Activated CD4-positive, alpha-beta T cell treated with anti-CD3 and anti-CD28 coated beads for 4 hours (primary cell): Measurements from ENCODE around the gene TSGA10IP.

Source experiments
- DNase-seq, 2 donors: peaks; one replicate each; pipeline ENCODE4 v3.0.0-alpha.2; 2020

The TSGA10IP gene

DNA sequence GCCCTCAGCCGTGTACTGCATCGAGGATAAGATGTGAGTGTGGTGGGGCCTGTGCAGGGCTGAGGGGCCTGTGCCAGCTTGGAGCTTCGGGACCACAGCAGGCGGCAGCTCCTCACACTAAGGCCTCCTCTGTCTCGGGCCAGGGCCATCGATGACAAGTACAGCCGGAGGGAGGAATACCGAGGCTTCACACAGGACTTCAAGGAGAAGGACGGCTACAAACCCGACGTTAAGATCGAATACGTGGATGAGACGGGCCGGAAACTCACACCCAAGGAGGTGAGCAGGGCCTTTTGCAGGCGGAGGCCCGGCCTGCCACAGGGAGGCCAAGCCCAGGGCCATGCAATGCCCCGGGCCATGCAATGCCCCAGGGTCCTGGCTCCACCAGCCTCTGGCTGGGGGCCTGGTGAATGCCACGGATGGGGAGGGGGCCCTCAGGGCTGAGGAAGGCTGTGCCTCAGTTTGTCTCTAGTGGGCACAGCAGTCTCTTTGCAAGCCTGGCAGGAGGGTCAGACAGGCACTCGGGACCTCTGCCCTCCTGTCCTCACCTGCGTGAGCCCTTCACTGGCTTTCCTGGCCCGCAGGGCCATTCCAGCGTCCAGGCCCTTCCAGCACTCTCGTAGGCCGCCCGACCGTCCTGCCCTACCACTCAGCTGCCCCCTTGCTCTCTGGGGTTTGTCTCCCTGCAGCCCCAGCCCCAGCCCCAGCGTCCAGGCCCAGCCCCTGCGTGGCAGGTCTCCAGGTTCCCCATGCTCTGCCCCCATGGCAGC, 32.5 kb downstream of the TSGA10IP start:
- DNase-seq = no peak

GRCh38 chr11:65978391-65979238, 33.3 kb downstream of the TSGA10IP start:
- no peak for DNase-seq

- no peak for DNase-seq
Observed at GRCh38 chr11:65979261-65979759, 34.0 kb downstream of the TSGA10IP start.

DNA sequence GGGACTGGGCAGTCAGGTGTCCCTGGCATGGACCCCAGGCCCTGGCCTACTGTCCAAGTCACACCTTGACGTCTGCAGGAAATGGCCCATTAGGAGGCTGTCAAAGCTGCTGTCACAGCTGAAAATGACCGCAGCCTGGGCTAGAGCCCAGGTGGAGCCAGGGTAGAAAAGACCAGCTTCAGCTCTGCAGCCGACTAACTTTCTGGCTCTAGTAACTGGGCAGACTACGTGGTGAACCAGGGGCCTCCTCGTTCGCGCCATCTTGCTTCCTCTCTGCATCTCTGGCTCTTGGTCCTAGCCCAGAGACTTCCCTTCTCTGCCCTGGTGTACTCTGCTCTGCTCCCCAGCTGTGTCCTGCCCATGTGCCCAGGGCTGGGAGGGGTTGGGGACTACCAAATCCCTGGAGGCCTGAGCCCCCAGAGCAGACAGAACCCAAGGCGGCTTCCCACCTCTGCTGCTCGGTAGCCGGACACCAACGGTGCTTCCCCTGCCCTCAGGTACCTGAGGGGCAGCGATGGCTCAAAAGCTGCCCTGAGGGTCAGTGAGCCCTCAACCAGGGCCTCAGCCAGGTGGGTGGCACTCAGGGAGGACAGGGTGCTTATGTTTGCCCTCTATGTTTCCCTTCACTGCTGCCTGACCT, 35.9 kb downstream of the TSGA10IP start:
- no peak for DNase-seq

GRCh38 chr11:65981972-65982823, 36.9 kb downstream of the TSGA10IP start:
- DNase-seq = no peak

DNA sequence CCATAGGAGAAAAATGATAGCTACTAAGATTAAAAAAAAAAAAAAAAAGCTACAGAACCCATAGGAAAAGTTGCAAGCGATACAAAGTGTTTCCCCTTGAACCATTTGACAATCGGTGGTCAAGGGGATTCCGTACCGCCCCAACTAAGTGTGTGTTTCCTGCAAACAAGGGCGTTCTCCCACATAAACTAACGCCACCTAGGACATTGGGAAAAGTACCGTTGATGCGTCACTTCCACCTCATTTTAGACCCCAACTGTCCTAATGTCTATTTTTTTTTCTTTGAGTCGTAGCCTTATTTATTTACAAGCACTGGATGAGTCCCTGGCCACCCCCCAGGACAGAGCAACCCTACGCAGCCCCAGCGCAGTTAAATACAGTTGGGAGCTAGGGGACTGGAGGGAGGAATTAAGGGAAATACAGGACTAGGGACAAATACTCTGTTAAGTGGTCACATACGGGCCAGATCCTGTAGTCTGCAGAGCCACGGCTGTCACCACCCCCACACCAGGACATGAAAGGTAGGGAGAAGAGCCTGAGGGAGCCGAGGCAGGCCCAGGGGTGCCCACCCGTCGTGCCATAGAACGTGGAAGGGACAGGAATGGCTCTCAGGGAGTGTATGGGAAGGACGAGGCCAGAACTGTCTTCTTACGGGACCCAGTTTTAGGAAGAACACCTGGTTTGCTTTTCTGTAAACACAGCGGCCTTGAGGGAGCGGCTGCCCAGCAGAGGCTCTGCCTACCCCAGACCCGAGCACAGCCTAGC, 37.7 kb downstream of the TSGA10IP start:
- no peak for DNase-seq

GRCh38 chr11:65983589-65983987, 38.3 kb downstream of the TSGA10IP start:
- DNase-seq = no peak

- DNase-seq = no peak
Observed at GRCh38 chr11:65987336-65987735, 42.1 kb downstream of the TSGA10IP start.

DNA sequence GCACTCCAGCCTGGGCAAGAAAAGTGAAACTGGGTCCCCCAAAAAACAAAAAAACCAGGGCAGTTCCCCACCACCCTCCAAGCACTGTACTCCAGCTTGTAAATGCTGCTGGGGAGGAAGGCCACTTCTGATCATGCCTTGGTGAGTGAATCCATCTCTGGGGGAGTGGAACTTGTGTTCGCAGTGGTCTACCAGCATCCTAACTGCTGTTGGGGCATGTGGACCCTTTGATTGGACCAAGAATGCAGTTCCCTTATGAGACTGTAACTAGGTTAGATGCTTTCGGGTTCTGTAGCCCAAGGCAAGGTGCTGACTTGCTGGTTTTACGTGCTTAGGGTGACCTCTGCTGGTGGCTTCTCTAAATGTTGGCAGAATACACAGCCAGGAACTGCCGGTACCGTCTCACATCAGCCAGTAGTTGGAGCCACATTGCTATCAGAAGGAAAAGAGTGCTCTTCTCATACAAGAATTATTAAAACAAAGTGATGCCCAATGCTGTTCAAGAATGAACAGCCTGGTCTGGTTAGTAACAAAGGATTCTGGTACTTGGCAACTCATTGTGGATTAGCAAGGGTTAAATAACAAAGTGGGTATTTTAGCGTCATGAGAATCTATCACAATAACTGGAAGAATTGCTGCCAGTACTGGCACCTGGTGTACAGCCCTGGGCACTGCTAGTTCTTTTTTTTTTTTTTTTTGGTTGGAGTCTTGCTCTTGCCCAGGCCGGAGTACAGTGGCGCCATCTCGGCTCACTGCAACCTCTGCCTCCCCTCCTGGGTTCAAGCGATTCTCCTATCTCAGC, 43.7 kb downstream of the TSGA10IP start:
- DNase-seq = peak; percentile 87 to 97

DNA sequence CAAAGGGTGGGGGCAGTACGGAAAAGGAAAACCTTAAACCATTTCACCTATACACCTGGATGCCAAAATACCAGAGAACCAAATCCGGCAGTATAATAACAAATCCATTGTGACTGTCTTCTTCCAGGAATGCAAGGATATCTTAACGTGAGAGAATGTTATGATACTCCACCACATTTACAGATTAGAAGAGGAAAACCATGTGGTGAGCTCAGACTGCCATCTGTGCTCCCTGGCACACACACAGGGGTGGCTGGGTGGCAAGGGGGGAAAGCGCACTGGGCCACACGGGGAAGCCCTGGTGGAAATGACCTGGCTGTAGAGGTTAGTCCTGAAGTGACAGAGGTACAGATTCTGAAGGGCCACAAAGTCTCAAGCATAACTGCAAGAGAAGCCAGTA, 46.8 kb downstream of the TSGA10IP start:
- no peak for DNase-seq

DNA sequence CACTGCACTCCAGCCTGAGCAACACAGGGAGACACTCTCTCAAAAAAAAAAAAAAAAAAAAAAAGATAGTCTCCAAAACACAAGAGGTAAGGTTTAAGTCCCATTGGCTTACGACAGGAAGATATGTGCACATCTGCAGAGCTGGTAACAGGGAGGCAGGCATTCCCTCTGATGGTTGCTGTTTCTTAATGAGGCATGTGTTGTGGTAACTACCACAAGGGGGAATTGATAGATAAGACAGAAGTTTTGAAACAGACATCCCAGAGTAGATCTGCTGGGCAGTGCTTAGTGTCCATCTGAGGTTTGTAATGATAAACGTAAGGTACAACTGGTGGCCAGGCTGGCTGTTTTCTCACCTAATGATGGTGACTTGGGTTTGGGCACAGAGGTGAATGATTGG, 52.0 kb downstream of the TSGA10IP start:
- DNase-seq = no peak

DNA sequence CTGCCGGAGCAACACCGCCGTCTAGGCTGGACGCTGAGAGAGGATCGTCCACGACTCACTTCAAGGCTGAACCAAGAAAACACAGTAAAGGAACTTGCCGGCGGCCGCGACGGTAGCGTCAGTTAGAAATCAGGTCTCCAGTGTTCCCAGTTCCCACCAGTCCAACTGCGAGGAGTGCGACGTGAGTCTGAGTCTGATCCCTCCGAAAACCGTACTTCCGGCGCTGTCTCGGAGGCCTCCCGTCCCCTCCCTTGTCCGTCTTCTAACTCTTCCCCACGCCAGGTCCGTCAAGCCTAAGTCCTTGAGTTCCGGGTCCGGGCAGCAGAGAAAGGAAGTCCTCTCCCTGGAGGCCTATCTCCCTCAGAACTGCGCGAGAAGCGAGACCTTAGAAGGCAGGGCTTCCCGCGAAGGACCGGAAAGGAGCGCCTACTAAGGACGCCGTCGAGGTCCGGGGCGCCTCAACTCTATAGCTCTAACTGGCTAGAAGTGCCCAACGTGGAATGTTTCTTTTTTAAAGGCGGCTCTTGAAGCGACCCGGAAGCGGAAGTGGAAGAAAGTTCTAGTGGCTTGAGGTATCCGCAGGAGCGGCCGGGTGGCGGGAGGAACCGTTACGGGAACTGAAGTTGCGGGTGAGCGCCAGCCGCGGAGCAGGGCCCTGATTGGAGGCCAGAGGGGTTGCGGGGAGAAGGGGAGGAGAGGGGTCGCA, 56.8 kb downstream of the TSGA10IP start, which contains the start of the genes BANF1 and EIF1AD:
TSS of gene BANF1 (plus strand) at position 562 of the 706 bp plus-strand sequence. CDS start 748 bp downstream, outside the sequence.
TSS of gene EIF1AD (minus strand) at position 216 of the 706 bp plus-strand sequence. CDS start 1,768 bp downstream, outside the sequence.
- DNase-seq = peak; percentile 89 to 91

- no peak for DNase-seq
Observed at GRCh38 chr11:66002648-66003225, 57.5 kb downstream of the TSGA10IP start.

- no peak for DNase-seq
Observed at GRCh38 chr11:66003291-66003690, 58.0 kb downstream of the TSGA10IP start.

DNA sequence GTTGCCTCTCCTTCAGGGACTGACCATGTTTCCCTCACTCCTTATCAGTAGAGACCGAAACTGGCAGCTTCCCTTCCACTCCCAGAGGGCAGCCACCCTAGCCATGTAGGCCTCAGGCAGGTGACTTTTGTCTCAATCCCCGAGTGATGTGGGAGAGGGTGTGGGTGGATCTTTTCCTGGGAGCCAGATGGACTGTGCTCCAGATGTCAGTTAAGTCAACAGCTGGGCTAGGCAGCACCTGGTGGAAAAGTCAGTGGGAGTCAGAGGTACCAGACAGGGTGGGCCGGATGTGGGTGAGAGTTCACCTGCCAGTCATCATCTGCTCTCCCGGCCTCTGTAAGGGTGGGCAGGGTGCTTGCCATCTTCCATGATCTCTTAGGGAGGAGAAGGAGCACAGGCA, 58.9 kb downstream of the TSGA10IP start:
- DNase-seq = no peak

DNA sequence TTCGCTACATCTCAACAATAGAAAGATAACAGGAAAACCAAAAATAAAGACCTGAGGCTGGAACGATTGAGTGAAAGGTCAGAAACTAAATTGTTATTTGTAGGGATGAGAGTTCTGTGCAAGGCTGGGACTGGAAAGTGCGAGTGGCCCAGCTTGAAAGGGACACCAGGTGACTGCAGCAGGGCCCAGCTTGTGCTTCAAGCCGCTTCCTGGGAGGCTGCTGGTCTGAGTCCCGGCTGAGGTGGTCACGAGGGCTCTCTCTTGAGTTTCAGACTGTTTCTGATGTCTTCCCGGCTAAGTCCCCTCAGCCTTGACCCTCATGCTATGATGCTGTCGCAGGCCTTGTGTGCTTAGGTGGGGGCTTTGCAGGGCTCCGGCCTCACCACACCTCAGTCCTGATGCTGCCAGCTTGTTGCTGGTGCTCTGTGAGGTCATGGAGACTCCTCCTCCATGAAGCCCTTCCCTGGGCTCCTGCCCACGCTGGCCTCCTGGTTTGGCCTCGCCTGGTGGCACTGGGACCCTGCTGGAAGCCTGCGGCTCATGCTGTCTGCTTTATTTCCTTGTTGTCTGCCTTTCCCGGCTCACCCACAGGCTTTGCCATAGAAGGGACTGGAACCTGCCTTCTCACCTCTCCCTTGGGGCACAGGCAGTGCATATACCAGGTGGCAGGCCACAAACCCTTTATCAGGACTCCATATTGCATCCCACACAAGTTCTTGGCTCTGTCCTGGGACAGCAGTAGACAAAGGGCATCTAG, 61.0 kb downstream of the TSGA10IP start:
- no peak for DNase-seq

DNA sequence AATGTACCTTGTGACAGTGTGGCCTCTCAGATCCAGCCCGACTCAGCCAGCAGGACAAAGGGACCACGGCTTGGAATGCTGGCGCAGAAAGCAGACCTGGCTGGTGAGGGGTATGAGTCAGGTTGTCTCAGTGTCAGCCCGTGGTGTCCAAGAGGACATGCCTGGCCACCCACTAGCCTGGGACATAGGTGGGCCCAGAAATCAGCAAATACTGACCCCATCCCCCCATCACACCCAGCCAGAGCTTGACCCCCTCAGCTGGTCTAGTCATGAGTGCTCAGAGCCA, 61.6 kb downstream of the TSGA10IP start:
- no peak for DNase-seq

GRCh38 chr11:66007201-66007634, 61.9 kb downstream of the TSGA10IP start:
- no peak for DNase-seq

GRCh38 chr11:66008095-66008467, 62.8 kb downstream of the TSGA10IP start:
- no peak for DNase-seq
